SU-DHL-6 (cell line): ENCODE results near the gene RAD51.

Source experiments
- EZH2phosphoT487 ChIP-seq: fragments of 200-600 bp; sonication (generic), shearing (Covaris generic); conservative IDR thresholded peaks from 2 replicates; pipeline ENCODE4 v1.6.1; 2018; ENCODE audit warnings: mild to moderate bottlenecking, antibody characterized with exemption, low read length, moderate library complexity, mixed read lengths
- TF ChIP-seq, protein P1 (sequence below): fragments of 200-600 bp; sonication (generic); IDR thresholded peaks from one replicate; pipeline ENCODE4 v1.5.1; 2017; ENCODE audit warnings: antibody characterized with exemption, mild to moderate bottlenecking, low read length, moderate library complexity; ENCODE audit not compliant: insufficient read depth, poor library complexity, severe bottlenecking

GRCh38 chr15:40664909-40665308 lies 30.1 kb upstream of the RAD51 start:
- TF ChIP-seq, protein P1, sequence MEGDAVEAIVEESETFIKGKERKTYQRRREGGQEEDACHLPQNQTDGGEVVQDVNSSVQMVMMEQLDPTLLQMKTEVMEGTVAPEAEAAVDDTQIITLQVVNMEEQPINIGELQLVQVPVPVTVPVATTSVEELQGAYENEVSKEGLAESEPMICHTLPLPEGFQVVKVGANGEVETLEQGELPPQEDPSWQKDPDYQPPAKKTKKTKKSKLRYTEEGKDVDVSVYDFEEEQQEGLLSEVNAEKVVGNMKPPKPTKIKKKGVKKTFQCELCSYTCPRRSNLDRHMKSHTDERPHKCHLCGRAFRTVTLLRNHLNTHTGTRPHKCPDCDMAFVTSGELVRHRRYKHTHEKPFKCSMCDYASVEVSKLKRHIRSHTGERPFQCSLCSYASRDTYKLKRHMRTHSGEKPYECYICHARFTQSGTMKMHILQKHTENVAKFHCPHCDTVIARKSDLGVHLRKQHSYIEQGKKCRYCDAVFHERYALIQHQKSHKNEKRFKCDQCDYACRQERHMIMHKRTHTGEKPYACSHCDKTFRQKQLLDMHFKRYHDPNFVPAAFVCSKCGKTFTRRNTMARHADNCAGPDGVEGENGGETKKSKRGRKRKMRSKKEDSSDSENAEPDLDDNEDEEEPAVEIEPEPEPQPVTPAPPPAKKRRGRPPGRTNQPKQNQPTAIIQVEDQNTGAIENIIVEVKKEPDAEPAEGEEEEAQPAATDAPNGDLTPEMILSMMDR, result no peak
- no peak for TF ChIP-seq EZH2phosphoT487
